Anterior cingulate cortex (tissue), 58 donors: ENCODE data around the gene MICAL3.
A peak's percentile ranks its signal among the peaks of the same experiment; 100 is the strongest.
"Not testable (repeated sequence)": the region's sequence is repeated elsewhere in the genome, so short reads cannot be mapped to it uniquely, and the experiment has no call there.

Experiments used
- DNase-seq, 58 donors: peaks; one replicate each; lab custom pipeline; 2025; lab: John Stamatoyannopoulos, UW

Gene MICAL3, protein sequence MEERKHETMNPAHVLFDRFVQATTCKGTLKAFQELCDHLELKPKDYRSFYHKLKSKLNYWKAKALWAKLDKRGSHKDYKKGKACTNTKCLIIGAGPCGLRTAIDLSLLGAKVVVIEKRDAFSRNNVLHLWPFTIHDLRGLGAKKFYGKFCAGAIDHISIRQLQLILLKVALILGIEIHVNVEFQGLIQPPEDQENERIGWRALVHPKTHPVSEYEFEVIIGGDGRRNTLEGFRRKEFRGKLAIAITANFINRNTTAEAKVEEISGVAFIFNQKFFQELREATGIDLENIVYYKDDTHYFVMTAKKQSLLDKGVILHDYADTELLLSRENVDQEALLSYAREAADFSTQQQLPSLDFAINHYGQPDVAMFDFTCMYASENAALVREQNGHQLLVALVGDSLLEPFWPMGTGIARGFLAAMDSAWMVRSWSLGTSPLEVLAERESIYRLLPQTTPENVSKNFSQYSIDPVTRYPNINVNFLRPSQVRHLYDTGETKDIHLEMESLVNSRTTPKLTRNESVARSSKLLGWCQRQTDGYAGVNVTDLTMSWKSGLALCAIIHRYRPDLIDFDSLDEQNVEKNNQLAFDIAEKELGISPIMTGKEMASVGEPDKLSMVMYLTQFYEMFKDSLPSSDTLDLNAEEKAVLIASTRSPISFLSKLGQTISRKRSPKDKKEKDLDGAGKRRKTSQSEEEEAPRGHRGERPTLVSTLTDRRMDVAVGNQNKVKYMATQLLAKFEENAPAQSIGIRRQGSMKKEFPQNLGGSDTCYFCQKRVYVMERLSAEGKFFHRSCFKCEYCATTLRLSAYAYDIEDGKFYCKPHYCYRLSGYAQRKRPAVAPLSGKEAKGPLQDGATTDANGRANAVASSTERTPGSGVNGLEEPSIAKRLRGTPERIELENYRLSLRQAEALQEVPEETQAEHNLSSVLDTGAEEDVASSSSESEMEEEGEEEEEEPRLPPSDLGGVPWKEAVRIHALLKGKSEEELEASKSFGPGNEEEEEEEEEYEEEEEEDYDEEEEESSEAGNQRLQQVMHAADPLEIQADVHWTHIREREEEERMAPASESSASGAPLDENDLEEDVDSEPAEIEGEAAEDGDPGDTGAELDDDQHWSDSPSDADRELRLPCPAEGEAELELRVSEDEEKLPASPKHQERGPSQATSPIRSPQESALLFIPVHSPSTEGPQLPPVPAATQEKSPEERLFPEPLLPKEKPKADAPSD (N-terminal part only)

DNA sequence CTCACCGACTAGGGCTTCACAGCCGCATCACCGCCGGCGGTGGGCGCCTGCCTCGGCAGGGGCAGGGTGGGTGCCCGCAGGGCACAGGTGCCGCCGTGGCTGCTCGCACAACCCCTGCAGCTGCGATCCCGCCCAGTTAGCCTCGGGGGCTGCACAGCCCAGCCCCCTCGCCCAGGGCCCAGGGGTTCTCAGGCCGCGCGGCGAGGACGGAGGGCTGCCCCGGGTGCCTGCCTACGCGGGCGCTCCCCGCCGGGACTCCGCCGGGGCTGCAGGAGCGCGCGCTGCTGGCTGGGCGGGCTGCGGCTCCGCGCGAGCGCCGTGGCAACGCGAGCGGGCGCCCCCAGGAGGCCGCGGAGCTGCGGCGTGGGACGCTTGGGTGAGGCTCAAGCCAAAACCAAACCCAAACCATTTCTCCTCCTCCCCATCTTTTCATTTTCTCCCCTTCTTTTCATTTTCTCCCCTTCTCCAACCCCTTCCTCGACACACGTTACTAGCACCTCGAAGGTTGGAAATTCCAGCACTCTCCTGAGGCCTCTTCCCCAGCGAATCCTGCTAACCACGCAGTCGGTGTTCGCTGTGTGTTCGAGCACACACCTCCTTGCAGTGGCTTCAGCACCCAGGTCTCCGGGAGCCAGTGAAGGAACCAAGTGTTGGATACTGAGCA lies at the start of gene MICAL3:
Gene MICAL3 (minus strand): TSS at position 286 of the 664 bp plus-strand sequence. CDS start 117,749 bp downstream, outside the sequence.
- peak in 51 of 58 donors; percentile 21 to 77 (median 56) for DNase-seq

DNA sequence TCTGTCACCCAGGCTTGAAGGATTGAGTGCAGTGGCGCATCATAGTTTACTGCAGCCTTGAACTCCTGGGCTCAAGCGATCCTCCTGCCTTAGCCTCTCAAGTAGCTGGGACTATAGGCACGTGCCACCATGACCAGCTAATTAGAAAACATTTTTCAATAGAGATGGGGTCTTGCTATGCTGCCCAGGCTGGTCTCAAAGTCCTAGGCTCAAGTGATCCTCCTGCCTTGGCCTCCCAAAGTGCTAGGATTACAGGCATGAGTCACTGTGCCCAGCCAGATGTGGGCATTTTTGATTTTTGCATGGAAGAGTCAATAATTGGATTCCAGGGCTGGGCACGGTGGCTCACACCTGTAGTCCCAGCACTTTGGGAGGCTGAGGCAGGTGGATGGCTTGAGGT lies 49.6 kb upstream of the MICAL3 start:
- DNase-seq, result not testable (repeated sequence)

DNA sequence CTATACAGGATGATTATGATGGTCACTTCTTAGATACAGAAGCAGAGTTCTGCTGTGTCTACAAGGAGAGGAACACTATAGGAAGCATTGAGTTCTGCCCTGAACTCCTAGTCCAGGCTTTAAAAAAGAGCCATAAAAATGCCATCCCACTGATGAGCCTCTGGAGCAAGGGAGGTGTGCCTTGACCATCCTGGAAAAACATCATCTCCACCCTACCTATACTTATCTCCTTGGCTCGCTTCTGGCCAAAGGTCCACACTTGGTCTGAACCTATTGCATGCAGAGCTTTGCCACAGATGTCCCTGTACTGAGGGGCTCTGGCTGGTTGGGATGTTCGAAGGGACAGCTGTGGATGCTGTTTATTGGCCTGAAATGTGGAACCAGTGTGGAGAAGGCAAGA lies 49.1 kb upstream of the MICAL3 start:
- DNase-seq, result no peak

DNA sequence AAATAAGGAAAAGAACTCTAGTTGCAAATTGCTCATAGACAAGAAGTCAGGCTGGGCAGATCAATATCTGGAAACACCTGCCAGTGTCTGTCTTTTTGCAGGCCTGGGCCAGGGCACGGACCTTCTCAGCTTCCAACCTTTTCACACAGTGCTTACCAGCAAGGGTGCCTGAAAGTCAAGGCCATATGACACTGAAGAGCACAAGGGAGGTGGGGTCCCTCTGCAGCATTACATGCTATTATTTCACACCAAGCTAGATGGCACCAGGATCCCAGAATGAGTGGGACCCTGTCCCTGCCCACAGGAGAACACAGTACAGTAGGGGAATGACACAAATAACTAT lies 47.6 kb upstream of the MICAL3 start:
- no peak for DNase-seq

DNA sequence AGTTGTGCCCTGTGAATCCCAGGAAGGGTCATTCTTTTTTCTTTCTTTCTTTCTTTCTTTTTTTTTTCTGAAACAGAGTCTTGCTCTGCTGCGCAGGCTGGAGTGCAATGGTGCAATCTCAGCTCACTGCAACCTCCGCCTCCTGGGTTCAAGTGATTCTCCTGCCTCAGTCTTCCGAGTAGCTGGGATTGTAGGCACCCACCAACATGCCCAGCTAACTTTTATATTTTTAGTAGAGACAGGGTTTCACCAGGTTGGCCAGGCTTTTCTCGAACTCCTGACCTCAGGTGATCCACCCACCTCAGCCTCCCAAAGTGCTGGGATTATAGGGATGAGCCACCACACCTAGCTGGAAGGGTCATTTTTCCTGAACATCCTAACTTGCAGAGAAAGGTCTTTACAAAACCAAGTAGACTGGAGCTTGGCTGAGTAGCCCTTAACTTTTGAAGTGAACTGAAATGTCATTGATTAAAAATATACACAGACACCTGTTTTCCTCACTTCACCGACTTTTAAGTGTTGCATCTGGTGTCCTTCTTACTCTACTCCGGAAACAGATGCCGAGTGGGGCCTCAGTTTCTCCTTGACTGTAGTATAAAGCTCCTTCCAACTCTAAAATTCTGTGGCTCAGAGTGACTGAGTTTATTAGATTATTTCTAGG lies 47.1 kb upstream of the MICAL3 start:
- not testable (repeated sequence) for DNase-seq

DNA sequence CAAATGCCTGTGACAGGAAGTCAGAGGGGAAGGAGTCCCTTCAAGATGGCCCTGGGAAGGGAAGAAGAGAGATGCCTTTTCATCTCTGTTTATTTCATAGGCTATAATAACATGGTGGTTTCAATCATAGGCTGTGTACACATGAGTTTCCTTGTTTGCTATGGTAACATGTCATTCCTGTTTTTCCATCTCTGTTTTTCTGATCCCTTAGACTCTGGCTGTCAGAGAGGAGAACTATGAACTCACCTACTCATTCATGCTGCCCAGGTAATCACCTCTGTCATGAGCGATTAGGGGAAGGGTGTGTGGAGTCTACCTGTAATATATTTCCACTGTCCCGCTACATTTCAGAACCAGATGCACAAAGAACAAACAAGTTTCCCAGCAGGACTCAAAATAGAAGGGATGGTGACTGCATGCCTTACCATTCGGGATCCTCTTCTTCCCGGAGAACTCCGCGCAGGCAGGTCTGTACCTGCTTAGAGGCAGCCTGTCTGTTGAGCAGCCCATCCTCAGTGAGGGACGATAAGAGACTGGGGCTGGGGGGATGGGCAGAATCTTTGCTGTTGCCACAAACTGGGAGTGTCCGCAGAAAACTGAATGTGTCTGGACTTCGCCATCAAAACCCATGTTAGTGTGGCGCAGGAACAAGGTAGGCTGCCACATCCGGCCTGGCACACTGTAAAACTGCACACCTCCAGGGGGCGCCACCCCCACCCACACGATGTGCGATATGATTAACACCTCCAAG lies 46.4 kb upstream of the MICAL3 start:
- no peak for DNase-seq

DNA sequence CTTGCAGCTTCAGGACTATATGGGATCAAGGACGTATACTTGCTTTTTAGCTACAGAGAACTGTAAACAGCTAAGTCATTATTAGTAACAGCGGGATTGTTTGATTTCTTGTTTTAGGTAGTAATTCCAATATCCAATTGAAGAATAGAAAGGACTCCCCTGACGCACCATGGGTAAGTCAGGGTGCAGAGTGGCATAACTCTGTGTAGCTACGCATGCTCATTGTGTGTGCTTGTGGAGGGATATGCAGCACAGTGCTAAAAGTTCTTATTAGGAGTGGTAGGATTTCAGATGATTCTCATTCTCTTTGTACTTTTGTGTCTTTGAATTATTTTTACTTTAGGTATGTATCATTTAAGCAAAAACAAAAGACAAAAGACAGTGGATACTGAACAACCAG lies 45.7 kb upstream of the MICAL3 start:
- DNase-seq, result no peak

DNA sequence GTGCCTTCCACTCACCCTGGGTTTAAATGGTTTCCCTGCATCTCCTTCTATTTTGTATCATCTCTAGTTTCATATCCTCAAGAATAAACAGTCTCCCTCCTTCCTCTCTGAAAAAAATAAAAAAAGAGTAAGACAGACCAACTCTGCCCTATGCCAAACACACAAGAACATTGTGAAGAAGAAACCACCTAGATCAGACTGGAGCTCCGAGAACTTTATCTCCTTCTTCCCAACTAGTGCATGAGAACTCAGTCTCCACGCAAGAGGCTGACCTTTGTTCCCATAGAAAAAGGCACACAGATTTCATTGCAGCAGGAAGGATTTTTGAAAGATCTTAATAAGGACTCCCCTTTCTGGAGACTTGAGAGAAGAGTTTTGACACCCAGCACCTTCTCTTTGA lies 44.7 kb upstream of the MICAL3 start:
- no peak for DNase-seq

DNA sequence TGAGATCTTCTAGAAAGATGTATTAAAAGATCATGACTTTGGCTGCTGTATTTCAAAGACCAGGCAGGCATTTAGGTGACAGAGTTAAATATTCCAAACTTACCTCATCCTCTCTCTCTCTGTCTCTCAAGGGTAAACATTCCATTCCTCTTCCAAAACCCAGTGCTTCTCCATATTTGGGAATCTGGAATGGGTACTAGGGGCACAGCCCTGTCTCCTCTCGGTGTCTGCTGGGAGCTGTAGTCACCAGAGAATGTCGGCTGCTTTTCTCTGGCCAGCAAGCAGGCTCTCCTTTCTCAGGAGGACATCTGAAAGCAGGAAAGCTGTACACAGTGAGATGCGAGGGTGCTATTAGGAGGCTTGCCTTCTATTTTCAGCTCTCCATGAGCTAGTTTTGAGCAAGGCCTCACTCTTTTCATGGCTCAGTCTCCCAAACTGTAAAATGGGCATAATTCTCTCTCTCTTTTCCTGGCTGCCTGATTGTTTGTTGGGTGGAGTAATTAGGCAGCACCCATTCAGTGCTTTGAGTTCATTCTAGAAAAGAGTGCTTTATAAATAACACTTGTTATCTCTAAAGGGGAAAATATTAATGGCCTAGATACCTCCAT lies 44.1 kb upstream of the MICAL3 start:
- no peak for DNase-seq

DNA sequence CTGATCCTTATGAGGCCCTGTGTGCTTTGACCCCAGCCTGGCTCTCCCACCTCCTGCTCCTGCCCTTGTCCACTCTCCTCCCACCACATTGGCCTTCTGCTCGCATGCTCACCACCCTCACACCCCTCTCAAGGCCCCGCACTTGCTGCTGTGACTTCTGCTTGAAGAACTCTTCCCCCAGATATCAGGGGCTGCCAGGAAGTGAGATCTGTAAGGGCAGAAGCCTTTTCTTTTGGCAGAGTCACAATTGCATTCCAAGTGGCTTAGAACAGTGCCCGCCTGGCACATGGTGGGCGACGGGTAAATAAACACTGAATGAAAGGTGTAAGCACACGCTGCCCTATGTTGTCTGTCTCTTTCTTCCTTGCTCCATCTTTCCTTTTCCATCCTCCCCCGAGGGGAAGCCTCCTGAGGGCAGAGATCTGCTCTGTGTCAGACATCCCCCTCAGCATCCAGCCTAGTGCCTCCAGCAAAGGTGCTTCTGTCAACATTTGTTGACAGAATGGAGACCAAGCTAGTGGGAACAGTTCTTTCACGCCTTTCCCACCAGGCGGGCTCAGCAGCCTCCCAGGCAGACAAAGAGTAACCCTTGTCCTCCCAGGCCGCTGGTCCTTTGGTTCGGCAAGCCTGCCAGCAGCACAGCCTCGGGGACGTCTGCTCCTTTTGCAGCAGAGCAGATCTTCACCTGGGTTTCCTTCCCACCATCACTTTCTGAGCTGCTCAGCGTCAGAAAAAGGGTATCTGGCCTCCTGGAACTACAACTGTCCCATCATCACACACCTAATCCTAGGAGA lies 43.4 kb upstream of the MICAL3 start:
- no peak for DNase-seq

DNA sequence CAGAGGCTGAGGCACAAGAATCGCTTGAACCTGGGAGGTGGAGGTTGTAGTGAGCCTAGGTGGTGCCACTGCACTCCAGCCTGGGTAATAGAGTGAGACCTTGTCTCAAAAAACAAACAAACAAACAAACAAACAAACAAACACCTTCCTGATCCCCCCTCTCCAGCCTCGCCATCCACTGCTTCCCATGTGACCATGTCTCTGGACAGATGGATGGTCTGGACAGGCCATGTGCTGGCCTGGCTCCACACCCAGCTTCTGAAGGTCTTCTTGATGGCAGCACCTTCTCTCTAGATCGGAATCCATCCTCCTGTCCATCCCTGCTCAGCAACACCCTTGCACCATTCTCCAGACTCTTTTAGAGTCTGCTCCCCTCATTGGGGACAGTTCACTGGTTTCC lies 42.8 kb upstream of the MICAL3 start:
- DNase-seq, result no peak

DNA sequence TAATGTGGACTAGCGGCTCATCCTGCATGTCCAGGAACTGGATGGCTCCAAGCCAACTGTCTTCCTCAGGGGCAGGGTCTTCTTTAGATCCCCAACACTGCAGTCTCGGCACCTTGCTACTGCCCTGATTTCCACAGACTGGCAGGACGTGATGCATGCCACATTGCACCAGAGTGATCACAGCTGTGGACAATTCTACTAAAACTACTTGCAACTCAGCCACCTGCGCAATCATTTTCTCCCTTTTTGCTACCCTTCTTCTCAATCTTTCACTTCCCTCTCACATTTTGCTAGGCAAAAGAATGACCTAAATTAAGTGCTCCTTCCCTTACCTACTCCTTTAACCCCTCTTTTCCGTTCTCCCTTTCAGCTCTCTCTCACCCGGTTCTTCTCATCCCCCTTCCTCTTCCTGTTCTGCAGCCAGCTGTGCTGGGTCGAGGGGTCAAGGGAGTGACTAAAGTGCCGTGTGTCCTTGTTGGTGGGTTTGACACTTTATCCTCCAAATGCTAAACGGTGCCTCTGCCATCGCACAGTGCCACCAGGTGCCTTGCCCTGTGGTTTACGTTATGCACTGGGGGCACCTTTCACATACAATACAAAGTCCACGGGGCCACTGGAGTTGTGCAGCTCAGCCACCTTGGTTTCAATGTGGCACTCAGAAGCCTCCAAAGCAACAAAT lies 42.0 kb upstream of the MICAL3 start:
- no peak for DNase-seq

DNA sequence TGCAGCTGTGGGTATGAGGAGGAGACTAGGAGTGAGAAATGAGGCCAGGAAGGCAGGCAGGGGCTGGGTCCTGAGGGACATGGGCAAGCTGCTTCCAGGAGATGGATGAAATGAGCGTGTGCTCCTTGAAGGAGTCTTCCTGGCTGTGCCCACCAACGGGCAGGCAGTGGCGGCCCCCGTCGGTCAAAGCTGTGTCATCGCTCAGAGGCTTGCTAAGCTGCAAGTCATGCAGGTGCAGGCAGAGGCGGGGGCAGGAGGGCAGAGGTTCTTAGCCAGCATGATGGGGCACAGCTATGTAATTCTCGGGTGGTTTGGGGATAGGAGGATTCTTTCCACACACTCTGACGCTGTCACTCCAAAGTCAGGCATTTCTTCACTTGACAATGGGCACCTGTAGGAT lies 40.9 kb upstream of the MICAL3 start:
- DNase-seq, result no peak

DNA sequence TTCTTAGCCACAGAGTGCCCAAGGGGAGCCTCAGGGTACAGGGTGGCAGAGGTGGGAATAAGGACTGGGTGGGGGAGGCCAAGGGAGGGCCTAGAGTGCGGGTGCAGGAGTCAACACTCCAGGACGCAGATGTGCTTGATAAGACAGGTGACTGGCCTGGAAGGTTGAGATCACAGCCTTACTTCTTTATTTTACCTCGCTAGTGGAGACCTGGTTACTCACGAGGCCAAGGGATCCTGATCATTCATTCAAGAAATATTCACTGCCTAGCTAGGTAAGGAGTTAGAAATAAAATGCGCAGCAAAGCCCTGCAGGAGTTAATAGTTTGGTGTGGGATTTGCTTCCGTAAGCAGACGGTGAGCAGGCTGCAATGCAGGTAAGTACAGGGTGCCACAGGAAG lies 40.3 kb upstream of the MICAL3 start:
- no peak for DNase-seq

DNA sequence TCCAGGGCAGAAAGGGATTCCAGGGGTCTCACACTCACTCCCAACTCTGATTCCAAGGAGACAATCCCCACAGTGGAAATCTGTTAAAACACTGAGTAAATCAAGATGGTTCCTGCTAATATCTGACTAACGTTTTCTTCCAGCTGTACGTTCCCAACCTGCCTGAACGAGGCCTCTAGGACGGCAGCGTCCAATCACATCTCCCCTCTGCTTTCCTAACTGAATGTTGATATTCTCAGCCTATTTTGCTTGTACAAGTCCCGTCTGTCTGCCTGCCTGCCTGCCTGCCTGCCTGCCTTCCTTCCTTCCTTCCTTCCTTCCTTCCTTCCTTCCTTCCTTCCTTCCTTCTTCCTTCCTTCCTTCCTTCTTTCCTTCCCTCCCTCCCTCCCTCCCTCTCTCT lies 39.4 kb upstream of the MICAL3 start:
- not testable (repeated sequence) for DNase-seq

DNA sequence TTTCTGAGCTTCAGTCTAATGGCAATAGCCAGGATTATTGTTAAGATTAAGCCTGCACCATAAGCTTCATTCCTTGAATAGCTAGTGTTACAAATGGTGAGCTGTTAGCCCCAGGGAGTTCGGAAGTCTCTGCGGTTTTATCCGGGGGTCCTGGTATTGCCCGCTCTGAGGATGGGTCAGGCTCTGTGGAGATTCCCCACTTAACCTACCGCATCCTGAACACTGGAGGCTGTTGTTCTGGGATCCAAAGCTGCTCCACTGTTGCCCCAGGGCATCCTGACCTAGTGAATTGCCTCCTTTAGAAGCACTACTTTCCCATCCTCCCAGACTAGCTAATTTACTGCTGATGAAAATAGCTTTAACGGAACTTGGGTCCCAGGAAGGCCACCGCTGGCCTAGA lies 38.9 kb upstream of the MICAL3 start:
- no peak for DNase-seq

DNA sequence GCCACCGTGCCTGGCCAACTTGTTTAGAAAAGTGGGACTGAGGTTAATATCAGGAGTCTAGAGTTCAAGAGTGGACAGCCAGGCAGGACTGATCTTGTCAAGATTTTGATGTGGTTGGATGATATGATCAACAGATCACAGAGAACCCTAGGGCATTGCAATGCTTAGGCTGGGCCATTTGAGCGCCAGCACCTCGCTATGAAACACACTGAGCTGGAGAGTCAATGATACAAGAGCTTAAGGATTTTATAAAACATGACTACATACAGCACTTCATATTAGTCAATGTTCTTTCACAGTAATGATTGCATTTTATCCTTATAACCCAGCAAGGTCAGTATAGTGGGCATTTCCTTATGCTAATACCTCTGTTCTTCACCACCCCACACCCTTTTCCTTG lies 38.1 kb upstream of the MICAL3 start:
- DNase-seq, result no peak
